NCI-H2227 (cell line): ENCODE measurements around the gene DYNLT2.

Experiments
- DNase-seq: peaks from one replicate; lab custom pipeline; 2025; ENCODE audit not compliant: unreplicated experiment; lab: John Stamatoyannopoulos, UW

Gene DYNLT2, protein sequence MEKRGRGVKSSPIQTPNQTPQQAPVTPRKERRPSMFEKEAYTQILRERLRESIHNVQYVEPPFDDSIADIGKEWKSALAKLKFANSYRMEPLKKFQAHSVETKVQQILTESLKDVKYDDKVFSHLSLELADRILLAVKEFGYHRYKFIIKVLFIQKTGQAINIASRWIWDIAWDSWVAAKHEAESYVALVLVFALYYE

DNA sequence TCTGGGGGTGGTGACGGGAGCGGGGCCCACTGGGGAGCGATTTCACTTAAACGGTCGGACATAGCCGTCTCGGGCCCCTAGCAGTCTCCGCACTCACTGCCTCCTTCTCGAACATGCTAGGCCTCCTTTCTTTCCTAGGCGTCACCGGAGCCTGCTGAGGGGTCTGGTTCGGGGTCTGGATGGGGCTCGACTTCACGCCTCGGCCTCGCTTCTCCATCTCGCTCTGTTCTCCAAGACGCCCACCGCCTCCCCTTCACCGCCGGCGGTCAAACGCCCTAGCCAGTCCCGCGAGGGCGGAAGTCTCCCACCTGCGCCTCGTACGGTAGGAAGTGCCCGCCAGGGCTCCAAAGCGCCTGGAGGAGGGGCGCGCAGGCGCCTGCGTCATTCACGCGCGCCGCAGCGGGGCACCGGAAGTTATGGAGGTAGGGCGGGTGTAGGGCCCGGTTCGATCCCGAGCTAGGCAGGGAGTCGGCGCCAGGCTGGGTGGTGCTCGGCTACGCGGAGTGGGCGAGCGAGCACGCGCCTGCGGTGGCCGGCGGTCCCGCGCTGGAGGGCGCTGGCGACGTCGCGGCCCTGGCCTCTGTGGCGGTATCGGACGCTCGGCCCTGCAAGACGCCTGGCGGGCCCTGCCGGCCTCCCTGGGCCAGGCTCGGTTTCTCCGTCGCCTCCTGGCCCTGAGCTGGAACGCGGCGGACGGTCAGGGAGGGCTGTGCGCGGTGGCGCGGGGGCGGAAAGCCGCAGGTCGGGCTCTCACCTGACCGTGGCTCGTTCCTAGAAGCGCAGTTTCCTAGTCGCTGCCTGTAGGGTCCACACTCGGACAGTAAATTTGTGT is at the start of gene DYNLT2, which contains the start of gene ERMARD:
Gene DYNLT2 (minus strand): TSS at position 331 of the 832 bp plus-strand sequence. CDS start 114 bp downstream, at position 217.
Gene ERMARD (plus strand): TSS at position 381 of the 832 bp plus-strand sequence. CDS start 36 bp downstream, at position 417.
- peak; percentile 96 for DNase-seq

DNA sequence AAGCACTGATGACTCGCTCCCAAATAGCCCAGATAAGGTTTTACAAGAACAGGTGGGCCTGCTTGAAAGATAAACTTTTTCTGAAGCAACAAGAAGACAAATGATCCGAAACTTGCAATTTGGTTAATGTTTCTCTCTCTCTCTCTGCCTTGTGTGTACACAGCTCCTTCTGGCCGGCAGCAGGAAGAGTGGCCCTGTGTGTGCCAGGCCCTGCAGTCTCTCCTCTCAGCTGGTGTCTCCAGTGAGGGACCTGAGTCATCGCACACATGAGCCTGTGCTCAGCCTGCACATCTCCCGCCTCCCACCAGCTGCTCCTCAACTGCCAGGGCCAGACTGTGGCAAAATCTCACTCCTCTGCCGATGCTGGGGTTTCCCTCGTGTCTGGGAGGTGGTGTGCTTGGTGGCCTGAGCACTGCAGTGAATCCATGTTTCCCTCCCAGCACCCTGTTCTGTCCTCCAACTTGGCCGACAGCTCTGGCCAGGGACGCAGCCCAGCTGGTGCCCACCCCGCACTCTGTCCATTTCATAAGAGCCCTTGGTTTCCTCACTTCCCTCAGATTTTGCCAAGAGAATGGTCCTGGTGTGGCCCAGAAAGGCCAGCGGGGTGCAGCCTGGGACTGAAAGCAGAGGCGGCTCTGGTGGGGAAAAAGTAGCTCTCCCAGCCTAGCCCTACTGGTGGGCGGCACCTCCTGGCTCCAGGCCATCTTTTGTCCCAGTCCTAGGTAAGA is 49.5 kb upstream of the DYNLT2 start:
- DNase-seq: no peak

DNA sequence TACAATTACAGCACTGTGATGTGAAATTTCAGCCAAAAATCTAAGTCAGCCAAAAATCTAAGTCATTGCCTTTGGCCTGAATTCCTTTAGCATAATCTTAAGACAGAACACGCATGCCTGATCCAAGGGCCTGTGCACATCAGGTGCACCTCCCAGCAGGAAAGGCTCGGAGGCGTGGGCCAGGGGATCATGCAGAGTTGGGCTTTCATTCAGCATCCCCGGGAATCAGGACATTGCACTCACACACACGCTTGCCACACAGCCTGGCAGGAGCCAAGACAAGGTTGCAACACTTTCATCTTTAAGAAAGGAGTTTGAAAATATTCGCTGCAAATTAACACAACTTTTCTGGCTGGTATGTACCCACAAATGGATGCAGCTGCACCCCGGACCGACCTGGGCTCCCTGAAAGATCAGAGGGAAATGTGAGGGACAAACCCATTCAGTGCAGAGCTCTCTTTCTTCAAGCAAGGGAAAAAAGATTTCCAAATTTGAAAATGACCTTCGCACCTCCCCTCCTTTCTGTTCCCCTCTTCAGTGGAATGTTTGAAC is 48.8 kb upstream of the DYNLT2 start:
- no peak for DNase-seq

DNA sequence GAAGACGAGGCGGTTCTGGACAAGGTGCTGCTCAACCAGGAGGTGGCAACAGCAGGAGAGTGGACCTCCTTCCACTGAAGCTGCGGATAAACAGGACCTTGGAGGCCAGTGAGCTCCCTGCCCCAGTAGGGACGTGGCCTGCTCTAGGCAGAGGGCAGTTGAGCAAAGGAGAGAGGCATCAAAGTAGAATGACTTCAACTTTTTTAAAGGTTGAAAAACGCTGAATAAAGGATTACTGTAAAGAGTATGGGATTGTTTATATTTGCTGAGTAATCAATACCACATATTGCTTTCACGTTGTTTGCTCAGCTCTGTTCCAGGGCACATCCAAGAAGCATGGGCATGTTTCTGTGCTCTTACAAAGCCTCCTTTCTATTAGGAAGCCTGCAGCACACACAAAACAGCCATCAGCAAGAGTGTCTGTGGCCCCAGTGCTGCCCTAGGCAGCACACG is 48.1 kb upstream of the DYNLT2 start:
- no peak for DNase-seq

DNA sequence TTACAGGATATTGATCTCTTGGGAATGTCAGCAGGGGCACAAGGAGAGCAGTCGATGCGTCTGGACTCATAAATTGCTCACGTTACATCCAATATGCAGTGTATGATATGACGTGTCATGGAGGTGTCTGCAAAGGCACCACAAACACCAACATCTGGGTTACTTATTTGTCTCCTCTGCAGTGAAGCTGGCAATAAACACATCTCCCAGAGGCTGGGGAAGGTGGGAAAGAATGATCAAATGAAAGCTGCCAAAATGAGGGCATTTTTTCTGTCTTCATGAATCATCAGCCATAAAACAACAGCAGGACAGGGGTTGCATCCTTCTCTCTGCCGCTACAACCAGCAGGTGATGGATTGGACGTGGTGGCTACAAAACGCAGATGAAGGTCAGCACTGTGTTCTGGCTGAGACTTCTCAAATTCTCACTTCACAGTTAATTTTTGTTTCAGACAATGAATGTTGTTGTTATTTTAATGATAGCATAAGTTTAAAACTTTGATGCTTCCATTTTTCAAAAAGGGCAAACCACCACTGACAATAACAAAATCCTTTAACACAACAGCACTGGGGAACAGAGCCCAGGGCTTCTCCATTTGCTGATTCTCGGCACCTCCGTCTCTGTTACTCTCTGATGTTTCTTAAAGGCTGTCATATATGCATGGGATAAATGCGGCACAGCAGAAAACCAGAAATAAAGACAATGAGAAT is 47.5 kb upstream of the DYNLT2 start:
- no peak for DNase-seq

DNA sequence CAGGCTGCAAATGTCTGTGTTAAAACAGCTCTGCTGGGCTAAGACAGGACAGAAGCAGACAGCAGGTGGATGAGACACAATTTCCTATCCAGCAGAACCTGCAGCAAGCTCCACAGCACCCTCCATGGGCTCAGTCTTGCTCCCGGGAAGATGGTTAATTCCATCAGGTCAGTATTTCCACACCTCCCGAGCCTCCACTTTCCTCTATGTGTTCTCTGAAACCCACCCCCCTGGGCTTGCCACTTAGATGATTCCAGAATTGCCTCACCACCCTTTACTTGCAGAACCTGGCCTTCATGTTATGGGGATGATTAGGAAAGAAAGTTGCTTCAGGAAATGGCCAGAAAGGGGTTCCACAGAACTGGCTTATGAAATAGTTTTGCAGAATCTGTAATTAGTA is 43.8 kb upstream of the DYNLT2 start:
- no peak for DNase-seq

DNA sequence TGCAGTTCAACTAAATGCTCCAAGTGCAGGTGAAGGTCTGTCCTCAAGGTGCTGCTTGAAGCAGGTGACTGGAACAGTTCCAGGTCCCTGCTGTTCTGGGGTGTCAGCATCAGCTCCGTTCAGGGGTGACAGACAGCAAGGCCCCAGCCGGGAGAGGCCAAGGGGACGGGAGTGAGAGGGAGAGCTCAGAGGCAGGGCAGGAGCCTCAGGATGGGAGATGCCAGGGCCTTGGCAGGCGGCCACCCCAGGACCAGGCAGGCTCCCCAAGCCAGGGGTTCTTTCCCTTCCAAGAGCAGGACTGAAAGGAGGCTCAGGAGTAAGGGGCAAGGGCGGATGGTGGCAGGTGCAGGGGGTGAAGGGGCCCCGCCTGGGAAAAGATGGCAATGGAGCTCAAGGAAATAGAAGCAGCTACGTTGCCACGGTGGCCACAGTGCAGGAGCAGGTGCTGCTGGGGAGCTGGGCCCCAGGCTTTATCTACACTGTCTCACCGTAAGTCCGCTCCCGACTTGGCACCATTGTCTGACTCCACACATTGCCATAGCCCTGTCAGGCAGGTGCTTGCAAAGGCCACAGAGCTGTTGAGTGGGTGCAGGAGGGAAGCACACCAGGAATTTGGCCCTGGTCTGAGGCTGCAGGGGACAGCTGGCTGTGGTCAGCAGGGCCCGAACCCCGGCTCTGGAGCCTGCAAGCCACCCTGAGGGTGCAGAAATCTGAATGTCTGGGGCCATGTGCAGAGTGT is 43.1 kb upstream of the DYNLT2 start:
- DNase-seq: no peak

DNA sequence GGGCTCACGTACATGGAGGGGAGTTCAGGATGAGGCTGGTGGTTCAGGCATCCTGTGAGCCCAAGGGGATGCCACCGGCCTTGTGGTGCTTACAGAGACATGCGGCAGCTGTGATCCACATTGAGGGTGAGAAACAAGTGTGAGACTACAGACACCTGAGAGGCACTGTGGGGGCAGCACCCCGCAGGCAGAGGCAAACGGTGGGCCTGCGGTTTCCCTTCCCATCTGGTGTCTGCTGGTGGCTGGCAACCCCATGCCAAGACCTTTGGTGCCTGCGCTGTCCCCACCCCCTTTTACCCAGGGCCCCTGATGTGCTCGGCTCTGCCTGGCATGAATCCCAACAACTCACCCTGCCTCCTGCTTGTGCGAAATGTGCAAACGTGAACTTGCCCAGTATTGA is 42.0 kb upstream of the DYNLT2 start:
- no peak for DNase-seq

DNA sequence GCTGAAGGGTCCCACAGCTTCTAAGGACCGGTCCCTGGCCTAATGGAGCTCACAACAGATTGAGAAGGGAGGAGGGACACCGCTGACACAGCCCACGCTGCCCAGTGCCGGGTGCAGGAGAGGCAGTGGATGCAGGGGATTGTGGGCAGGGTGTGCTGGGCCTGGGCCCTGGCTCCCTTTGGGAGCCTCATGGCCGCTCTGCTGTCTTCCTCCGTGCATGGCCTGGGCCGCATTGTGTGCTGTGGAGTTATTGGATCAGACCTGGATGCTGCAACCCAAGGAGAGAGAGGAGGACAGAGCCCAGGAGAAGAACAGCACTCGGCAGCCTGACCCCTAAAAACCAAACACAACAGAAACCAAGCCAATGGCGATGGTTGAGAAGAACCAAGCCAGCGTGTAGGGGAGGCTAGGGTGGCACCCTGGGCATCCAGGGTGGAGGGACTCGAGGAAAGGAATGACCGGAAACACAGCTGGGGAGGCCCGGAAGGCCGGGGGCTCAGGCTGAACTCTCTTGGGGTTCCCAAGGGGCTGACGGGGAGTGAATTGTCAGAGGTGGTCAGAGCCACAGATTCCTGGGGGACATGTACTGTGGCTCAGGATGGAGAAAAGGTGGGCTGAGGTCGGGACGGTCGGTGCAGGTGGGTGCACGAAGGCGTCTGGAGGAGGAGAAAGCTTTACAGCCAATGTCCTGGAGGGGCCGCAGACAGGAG is 41.1 kb upstream of the DYNLT2 start:
- DNase-seq: no peak

DNA sequence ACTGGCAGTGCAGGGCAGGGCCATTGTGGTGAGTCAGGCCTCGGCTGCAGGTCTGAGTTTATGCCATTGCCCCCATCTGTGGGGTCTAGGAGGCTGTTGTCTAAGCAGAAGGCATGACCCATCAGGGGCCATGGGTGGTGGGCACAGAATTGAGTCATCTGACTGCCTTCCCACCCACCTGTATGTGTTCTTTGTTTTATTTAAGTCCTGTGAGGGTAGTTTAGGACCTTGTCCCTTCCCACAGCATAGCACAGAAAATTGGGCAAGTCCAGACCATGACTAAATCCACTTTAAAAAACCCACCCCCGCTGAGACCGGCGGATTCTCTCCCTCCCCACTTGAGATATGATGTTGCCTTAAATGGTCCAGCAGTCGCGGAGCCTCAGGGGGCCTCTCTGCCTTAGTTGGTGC is 40.4 kb upstream of the DYNLT2 start:
- peak; percentile 7 for DNase-seq

DNA sequence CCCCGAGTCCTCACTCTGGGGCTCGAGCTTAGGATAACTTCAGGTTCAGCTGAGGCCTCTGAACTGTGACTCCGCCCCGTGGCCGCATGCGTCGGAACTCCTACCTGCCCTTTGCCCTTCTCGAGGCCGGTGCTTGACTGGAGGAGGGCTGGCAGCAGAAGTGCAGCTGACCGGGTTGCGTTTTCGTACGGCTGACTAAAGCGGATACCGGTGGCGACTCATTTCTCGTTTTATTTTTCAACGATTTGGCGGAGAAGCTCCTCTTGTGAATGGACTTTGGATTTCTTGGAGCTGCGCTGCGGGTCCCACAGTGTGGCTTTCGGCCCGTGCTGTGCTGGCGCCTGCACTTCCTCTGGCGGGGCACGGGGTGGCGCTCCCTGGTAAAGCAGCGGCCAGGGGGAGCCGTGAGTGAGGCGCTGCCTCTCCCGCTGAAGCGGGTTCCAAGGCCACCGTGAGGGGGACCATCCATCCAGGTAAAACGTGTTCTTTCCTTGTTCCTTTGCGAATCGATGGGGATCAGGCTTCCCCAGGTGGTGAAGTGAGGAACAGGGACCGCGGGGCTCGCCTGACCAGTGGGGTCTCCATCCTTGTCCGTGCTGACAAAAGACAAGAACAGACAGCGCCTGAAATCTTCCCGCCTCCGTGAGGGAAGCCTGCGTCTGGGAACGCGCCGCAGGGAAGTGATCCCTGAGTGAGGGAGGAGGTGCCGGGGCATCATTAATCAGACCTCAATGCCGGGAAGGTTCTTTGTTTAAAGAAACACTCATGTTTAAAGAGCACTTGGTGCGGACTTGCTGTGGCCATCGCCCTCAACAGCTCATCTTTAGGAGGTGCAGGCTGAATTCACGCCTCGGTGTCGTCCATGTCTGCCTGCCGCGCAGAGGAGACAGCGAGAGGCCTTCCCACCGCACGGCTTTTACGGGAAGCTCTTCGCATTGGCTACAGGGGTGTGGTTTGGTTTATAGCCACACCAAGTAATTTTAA is 38.9 kb upstream of the DYNLT2 start:
- DNase-seq: peak; percentile 84

DNA sequence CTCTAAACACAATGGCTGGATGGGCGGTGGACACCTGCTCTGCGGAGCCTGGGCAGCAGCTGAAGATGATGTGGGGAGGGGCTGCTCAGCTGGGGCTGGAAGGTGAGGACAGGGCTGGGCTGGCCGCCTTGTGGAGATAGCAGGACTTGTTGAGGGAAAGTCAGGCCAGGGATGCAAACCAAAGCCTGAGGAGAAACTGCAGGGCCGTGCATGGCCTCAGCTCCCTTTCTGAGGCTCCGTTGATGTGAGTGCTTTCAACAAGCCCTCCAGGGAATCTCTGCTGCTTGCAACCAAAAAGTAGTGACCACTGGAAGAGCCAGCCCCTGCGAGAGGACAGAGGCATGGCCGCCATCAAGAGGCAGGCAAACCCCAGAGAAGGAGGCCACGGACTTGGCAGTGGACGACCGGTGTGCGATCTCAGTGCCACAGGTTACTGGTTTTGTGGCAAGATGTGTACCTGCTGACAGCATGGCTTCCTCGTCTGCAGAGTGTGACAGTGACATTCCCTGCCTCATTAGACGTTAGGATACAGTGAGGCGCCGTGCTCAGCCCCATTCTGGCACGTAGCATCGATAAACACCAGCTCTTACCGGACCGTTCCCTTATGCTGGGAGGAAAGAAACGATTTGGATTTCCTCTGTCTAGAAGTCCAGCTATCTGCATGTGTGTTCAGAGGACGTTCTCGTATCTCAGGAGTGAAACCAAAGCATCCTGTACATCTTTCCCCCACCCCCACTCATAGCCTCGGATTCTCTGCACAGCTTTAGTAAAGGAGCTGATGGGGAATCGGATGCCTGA is 38.0 kb upstream of the DYNLT2 start:
- peak; percentile 44 for DNase-seq

DNA sequence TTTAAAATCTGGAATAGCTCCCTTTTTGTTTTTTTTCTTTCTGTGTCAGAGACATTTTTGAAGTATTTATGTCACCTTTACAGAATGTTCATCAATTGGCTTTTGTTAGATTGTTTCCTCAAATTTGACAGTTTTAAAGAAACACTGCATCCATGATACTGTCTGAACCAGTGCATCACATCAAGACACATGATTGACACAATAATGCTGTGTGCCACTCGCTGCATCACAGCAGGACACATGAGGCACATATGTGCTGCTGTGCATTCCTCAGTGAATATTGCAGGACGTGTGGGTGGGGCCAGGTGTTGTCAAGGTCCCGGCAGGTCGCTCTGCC is 37.4 kb upstream of the DYNLT2 start:
- no peak for DNase-seq

DNA sequence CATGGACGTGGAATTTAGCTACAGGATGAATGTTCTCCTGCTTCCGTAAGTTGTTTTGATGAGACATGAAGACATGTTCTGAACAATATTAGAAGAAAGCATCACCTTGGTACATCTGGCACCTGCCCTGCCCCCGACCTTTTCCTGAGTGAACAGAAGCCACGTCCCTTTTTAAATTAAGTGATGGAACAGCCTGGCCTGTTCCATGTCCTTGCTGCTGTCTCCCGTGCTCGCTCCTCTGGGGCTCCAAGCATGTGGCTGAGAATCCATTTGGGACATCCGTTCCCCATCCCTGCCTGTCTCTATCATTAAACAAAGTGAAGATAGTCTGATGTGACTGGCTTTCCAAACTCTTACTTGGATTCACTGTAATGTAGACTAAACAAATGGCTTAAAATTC is 36.4 kb upstream of the DYNLT2 start:
- no peak for DNase-seq

DNA sequence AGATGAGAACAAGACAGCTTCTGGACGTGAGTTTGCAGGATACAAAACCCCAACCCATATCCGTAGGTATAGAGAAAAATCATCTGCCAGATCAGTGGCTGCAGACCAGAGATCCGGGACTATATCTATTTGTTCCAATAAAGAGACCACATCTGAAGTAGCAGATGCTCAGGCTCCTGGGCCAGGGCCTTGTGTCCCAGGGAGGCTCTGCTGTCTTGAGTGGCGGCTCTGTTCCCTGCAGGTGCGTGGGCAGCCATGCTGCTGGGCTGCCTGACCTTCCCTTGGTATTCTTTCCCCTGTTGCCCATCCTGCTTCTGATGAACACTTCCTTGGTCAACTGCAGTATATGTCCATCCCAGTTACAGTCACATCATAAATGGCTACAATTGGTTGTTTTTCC is 35.0 kb upstream of the DYNLT2 start:
- DNase-seq: no peak

DNA sequence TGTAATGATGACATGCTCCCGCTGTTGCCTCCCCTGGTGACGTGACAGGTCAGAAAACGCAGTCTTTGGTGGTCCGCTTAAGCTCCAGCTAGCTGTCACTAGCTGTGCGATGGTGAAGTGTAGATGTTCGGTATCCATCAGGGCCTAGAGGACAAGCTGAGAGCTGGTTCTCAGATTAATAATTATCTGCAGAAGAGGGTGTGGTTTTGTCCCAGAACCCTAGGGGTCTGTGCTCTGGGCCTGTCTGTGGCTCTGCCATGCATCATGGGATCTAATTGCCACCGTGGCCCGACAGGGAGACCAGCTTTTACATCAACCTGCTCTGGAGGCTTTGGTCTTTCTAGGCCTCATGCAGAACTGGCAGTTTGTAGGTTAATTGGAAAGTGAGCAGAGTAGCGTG is 34.2 kb upstream of the DYNLT2 start:
- DNase-seq: no peak

DNA sequence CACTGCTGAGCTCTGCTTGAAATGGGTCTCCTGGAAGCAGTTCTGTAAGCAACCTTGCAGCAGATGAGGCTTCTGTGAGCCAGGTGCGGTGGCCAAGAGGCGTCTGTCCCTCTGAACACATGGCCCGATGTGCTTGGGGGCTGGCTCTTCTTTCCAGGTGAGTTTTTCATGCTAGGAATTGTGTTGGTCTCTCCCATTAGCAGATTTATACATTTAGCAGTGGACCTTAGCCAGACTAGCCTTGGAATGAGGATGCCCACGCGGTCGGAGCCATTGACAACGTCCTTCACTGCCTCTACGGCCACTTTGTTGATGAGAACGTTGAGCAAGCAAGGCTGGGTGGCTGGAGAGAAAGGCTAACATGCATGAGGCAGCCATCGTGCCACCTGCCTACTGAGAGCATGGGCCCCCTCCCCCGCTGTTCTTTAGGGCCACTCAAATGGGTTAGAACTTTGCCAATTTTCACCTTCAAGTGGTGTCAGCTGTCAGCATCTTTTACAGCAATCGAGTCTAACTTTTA is 33.5 kb upstream of the DYNLT2 start:
- no peak for DNase-seq
